ENCODE results near the gene FANCL.
A peak's percentile ranks its signal among the peaks of the same experiment; 100 is the strongest.

GRCh38 chr2:58240670-58241545 is at the start of gene FANCL:
- TF ChIP-seq POLR2A (IDR thresholded peaks at IDR 0.05) (peak; percentile 77), CTCF (IDR thresholded peaks at IDR 0.05) (no peak)

Data from right lobe of liver (tissue), 4 donors.